Neuronal stem cell (in vitro differentiated cells): ENCODE results near the gene IFT57.

Experiments used
- DNase-seq: peaks from one replicate; pipeline ENCODE4 v3.0.0-alpha.2; 2013; ENCODE audit warnings: low spot score
- H2AFZ ChIP-seq: one replicate; pipeline ENCODE4 v1.6.1; 2013; ENCODE audit warnings: mild to moderate bottlenecking, low read length, inconsistent platforms
- H2AK5ac ChIP-seq: 2 replicates; pipeline ENCODE4 v1.6.1; 2013; ENCODE audit warnings: low read depth, mild to moderate bottlenecking, inconsistent platforms, low read length, moderate library complexity, mixed read lengths
- H2BK120ac ChIP-seq: 2 replicates; pipeline ENCODE4 v1.6.1; 2013; ENCODE audit warnings: low read depth, mild to moderate bottlenecking, inconsistent platforms, low read length, moderate library complexity, mixed read lengths
- H2BK12ac ChIP-seq: one replicate; pipeline ENCODE4 v1.6.1; 2013; ENCODE audit warnings: low read length, inconsistent platforms
- H2BK15ac ChIP-seq: 2 replicates; pipeline ENCODE4 v1.6.1; 2013; ENCODE audit warnings: mild to moderate bottlenecking, low read length, inconsistent platforms, mixed read lengths
- H2BK5ac ChIP-seq: one replicate; pipeline ENCODE4 v1.6.1; 2013; ENCODE audit warnings: inconsistent platforms, mild to moderate bottlenecking, low read length, moderate library complexity
- H3K14ac ChIP-seq: one replicate; pipeline ENCODE4 v1.6.1; 2013; ENCODE audit warnings: low read length, inconsistent platforms
- H3K18ac ChIP-seq: 2 replicates; pipeline ENCODE4 v1.6.1; 2013; ENCODE audit warnings: low read length, inconsistent platforms
- H3K23ac ChIP-seq: 2 replicates; pipeline ENCODE4 v1.6.1; 2013; ENCODE audit warnings: low read depth, mild to moderate bottlenecking, mixed read lengths, low read length, inconsistent platforms; ENCODE audit not compliant: poor library complexity
- H3K27ac ChIP-seq: replicated peaks from 3 replicates; pipeline ENCODE4 v1.5.1; 2013; ENCODE audit warnings: low read length, inconsistent platforms
- H3K27me3 ChIP-seq, 3 experiments: 2 replicates each; pipeline ENCODE4 v1.6.1; 2013; ENCODE audit warnings: low read length in 3 of 3, mild to moderate bottlenecking in 2 of 3, inconsistent platforms in 1 of 3, low read depth in 1 of 3, mixed read lengths in 1 of 3, moderate library complexity in 1 of 3; ENCODE audit not compliant: control insufficient read depth in 3 of 3, insufficient read depth in 3 of 3
- H3K36me3 ChIP-seq, 2 donors: replicated peaks in 1 of 2; 2 replicates each; pipeline ENCODE4 v1.6.1; 2013; ENCODE audit warnings: low read length in 2 of 2; ENCODE audit not compliant: control insufficient read depth in 2 of 2, insufficient read depth in 2 of 2
- H3K4ac ChIP-seq: 2 replicates; pipeline ENCODE4 v1.6.1; 2013; ENCODE audit warnings: inconsistent platforms, mild to moderate bottlenecking, low read length, moderate library complexity
- H3K4me1 ChIP-seq, 2 donors: 1 replicate in 1 of 2; 2 replicates in 1 of 2; pipeline ENCODE4 v1.6.1; 2013; ENCODE audit warnings: low read length in 2 of 2, low read depth in 1 of 2; ENCODE audit not compliant: control insufficient read depth in 2 of 2, insufficient read depth in 1 of 2
- H3K4me2 ChIP-seq: one replicate; pipeline ENCODE4 v1.6.1; 2013; ENCODE audit warnings: mild to moderate bottlenecking, low read length, inconsistent platforms; ENCODE audit not compliant: insufficient read depth, poor library complexity, severe bottlenecking
- H3K4me3 ChIP-seq, 2 donors: 2 replicates each; pipeline ENCODE4 v1.5.1; 2013; ENCODE audit warnings: low read length in 2 of 2, mild to moderate bottlenecking in 2 of 2, inconsistent platforms in 1 of 2, moderate library complexity in 1 of 2
- H3K79me1 ChIP-seq: one replicate; pipeline ENCODE4 v1.6.1; 2013; ENCODE audit warnings: low read depth, mild to moderate bottlenecking, inconsistent platforms, low read length, moderate library complexity
- H3K9ac ChIP-seq: one replicate; pipeline ENCODE4 v1.6.1; 2013; ENCODE audit warnings: mild to moderate bottlenecking, low read depth, low read length, inconsistent platforms; ENCODE audit not compliant: poor library complexity
- H3K9me3 ChIP-seq, 2 donors: replicated peaks in 1 of 2; 2 replicates each; pipeline versions ENCODE3 to v1.6.1; 2013; ENCODE audit warnings: low read length in 2 of 2, mild to moderate bottlenecking in 2 of 2, inconsistent platforms in 1 of 2, low read depth in 1 of 2, mixed read lengths in 1 of 2, moderate library complexity in 1 of 2; ENCODE audit not compliant: control insufficient read depth in 2 of 2, insufficient read depth in 1 of 2
- H4K8ac ChIP-seq: one replicate; pipeline ENCODE4 v1.6.1; 2013; ENCODE audit warnings: low read depth, mild to moderate bottlenecking, inconsistent platforms, low read length, moderate library complexity
- H4K91ac ChIP-seq: one replicate; pipeline ENCODE4 v1.6.1; 2013; ENCODE audit warnings: low read length, low read depth, mild to moderate bottlenecking, inconsistent platforms; ENCODE audit not compliant: poor library complexity
- WGBS, 2 donors: extraction: QIAGEN DNeasy Blood & Tissue Kit; methylation state at CpG; one replicate each; pipeline ENCODE4 v1.1.7; 2013; ENCODE audit warnings: missing lambda C conversion rate in 2 of 2, mixed read lengths in 1 of 2; ENCODE audit not compliant: insufficient read length in 2 of 2, insufficient replicate concordance in 1 of 2; ENCODE audit errors: extremely low coverage in 2 of 2; 5-methylcytosine and 5-hydroxymethylcytosine counted together

The IFT57 gene

GRCh38 chr3:108171106-108171505 lies 51.1 kb downstream of the IFT57 start:
- WGBS, 2 donors, result no CpG with 5 or more reads among the region's 2 CpGs
- no peaks in the 10 kb centered on the region for H3K27me3 ChIP-seq
- H3K14ac ChIP-seq, result no peak overlapping the region
- H3K9me3 ChIP-seq, result no peaks in the 10 kb centered on the region
- no peak overlapping the region for H2BK5ac ChIP-seq
- no peak overlapping the region for H4K91ac ChIP-seq
- no peak for DNase-seq
- H2BK120ac ChIP-seq, result no peak overlapping the region
- H3K27ac ChIP-seq, result no peak overlapping the region
- H3K36me3 ChIP-seq, result peaks cover 0 to 3% of the 10 kb centered on the region in 2 donors
- no peaks in the 10 kb centered on the region for H3K79me1 ChIP-seq
- no peak overlapping the region for H2AK5ac ChIP-seq
- no peak overlapping the region for H2BK15ac ChIP-seq
- H3K4me1 ChIP-seq, result peaks cover 0 to 2% of the 10 kb centered on the region in 2 donors
- no peak overlapping the region for H3K4me3 ChIP-seq
- H2BK12ac ChIP-seq, result no peak overlapping the region
- H2AFZ ChIP-seq, result no peak overlapping the region
- no peak overlapping the region for H4K8ac ChIP-seq
- no peak overlapping the region for H3K18ac ChIP-seq
- H3K23ac ChIP-seq, result no peak overlapping the region
- H3K9ac ChIP-seq, result no peak overlapping the region
- no peak overlapping the region for H3K4ac ChIP-seq
- H3K4me2 ChIP-seq, result no peak overlapping the region

GRCh38 chr3:108164391-108164790 lies 57.8 kb downstream of the IFT57 start:
- Histone ChIP-seq H3K4me2 (no peak overlapping the region), H3K27ac (no peak overlapping the region), H3K36me3 (peaks cover 2 to 23% of the 10 kb centered on the region in 2 donors), H3K23ac (no peak overlapping the region), H3K4me1 (no peaks in the 10 kb centered on the region), H2AFZ (no peak overlapping the region), H3K4me3 (no peak overlapping the region), H4K8ac (no peak overlapping the region), H3K9me3 (no peaks in the 10 kb centered on the region), H3K18ac (no peak overlapping the region), H2BK5ac (no peak overlapping the region), H2BK12ac (no peak overlapping the region), H2BK120ac (no peak overlapping the region), H2AK5ac (no peak overlapping the region), H2BK15ac (no peak overlapping the region), H3K14ac (no peak overlapping the region), H3K4ac (no peak overlapping the region), H3K9ac (no peak overlapping the region), H3K79me1 (no peaks in the 10 kb centered on the region), H3K27me3 (no peaks in the 10 kb centered on the region), H4K91ac (no peak overlapping the region)
- DNase-seq, result no peak

- no CpG with 5 or more reads among the region's 1 CpG for WGBS, 2 donors
- no peaks in the 10 kb centered on the region for H3K79me1 ChIP-seq
- no peak overlapping the region for H4K91ac ChIP-seq
- H3K36me3 ChIP-seq, result peaks cover 0 to 16% of the 10 kb centered on the region in 2 donors
- H3K4me3 ChIP-seq, result no peak overlapping the region
- no peak overlapping the region for H2AFZ ChIP-seq
- no peak overlapping the region for H2AK5ac ChIP-seq
- H2BK5ac ChIP-seq, result no peak overlapping the region
- H3K4me2 ChIP-seq, result no peak overlapping the region
- H3K9ac ChIP-seq, result no peak overlapping the region
- H3K9me3 ChIP-seq, result no peaks in the 10 kb centered on the region
- no peak overlapping the region for H2BK12ac ChIP-seq
- DNase-seq, result no peak
- H3K14ac ChIP-seq, result no peak overlapping the region
- H3K27ac ChIP-seq, result no peak overlapping the region
- H3K4me1 ChIP-seq, result no peaks in the 10 kb centered on the region
- no peak overlapping the region for H3K4ac ChIP-seq
- no peak overlapping the region for H2BK15ac ChIP-seq
- H3K23ac ChIP-seq, result no peak overlapping the region
- no peaks in the 10 kb centered on the region for H3K27me3 ChIP-seq
- no peak overlapping the region for H2BK120ac ChIP-seq
- H4K8ac ChIP-seq, result no peak overlapping the region
- no peak overlapping the region for H3K18ac ChIP-seq
Observed at GRCh38 chr3:108159865-108160264, 62.4 kb downstream of the IFT57 start.

- no peak for DNase-seq
- no peak overlapping the region for H3K4me3 ChIP-seq
- H2BK120ac ChIP-seq, result no peak overlapping the region
- no peak overlapping the region for H2BK15ac ChIP-seq
- no peaks in the 10 kb centered on the region for H3K4me1 ChIP-seq
- H3K14ac ChIP-seq, result no peak overlapping the region
- no peak overlapping the region for H2AK5ac ChIP-seq
- H3K36me3 ChIP-seq, result peaks cover 0 to 16% of the 10 kb centered on the region in 2 donors
- no peak overlapping the region for H2BK5ac ChIP-seq
- H2AFZ ChIP-seq, result no peak overlapping the region
- WGBS, 2 donors, result no CpG with 5 or more reads among the region's 7 CpGs
- no peak overlapping the region for H3K18ac ChIP-seq
- no peaks in the 10 kb centered on the region for H3K9me3 ChIP-seq
- no peak overlapping the region for H3K4me2 ChIP-seq
- no peak overlapping the region for H3K4ac ChIP-seq
- no peaks in the 10 kb centered on the region for H3K79me1 ChIP-seq
- no peak overlapping the region for H4K91ac ChIP-seq
- H4K8ac ChIP-seq, result no peak overlapping the region
- H2BK12ac ChIP-seq, result no peak overlapping the region
- no peaks in the 10 kb centered on the region for H3K27me3 ChIP-seq
- H3K9ac ChIP-seq, result no peak overlapping the region
- H3K27ac ChIP-seq, result no peak overlapping the region
- H3K23ac ChIP-seq, result no peak overlapping the region
Observed at GRCh38 chr3:108159105-108159504, 63.1 kb downstream of the IFT57 start.
